Spleen (tissue), 11 donors: ENCODE measurements around the gene TBC1D26. TPM values are rescaled to one million over a fixed set of nuclear protein-coding genes. Genes with fewer than 3 reads are reported as not detected.

Source experiments
- DNase-seq: peaks from one replicate; pipeline ENCODE4 v3.0.0-alpha.2; 2020
- H3K27ac ChIP-seq, 8 donors: fragments of 200-600 bp; sonication (generic) in 7 of 8; 1 replicate in 4 of 8; 2 replicates in 4 of 8; pipeline versions ENCODE4 v1.5.0 to v1.8.0; 2016 to 2021; ENCODE audit warnings: inconsistent platforms in 4 of 8, mild to moderate bottlenecking in 4 of 8, moderate library complexity in 1 of 8
- H3K27me3 ChIP-seq, 7 donors: fragments of 200-600 bp; sonication (generic) in 6 of 7; replicated peaks in 1 of 7; 1 replicate in 4 of 7; 2 replicates in 3 of 7; pipeline versions ENCODE4 v1.5.0 to v1.8.0; 2016 to 2021; ENCODE audit warnings: inconsistent platforms in 3 of 7, mild to moderate bottlenecking in 1 of 7
- H3K36me3 ChIP-seq, 6 donors: fragments of 200-600 bp; sonication (generic) in 5 of 6; 1 replicate in 4 of 6; 2 replicates in 2 of 6; pipeline versions ENCODE4 v1.5.0 to v1.8.0; 2016 to 2021; ENCODE audit warnings: inconsistent platforms in 2 of 6
- H3K4me1 ChIP-seq, 6 donors: fragments of 200-600 bp; sonication (generic) in 5 of 6; 1 replicate in 3 of 6; 2 replicates in 3 of 6; pipeline versions ENCODE4 v1.5.0 to v1.8.0; 2016 to 2021; ENCODE audit warnings: inconsistent platforms in 3 of 6
- H3K4me3 ChIP-seq, 8 donors: fragments of 200-600 bp; sonication (generic) in 7 of 8; 1 replicate in 4 of 8; 2 replicates in 4 of 8; pipeline versions ENCODE4 v1.5.0 to v1.8.0; 2016 to 2021; ENCODE audit warnings: inconsistent platforms in 4 of 8, mild to moderate bottlenecking in 4 of 8, moderate library complexity in 2 of 8
- H3K9me3 ChIP-seq, 8 donors: fragments of 200-600 bp; sonication (generic) in 7 of 8; 1 replicate in 4 of 8; 2 replicates in 4 of 8; pipeline versions ENCODE4 v1.5.0 to v1.8.0; 2016 to 2021; ENCODE audit warnings: inconsistent platforms in 4 of 8
- CTCF ChIP-seq, 11 experiments: fragments of 200-600 bp in 7 of 11; fragments of 450-650 bp in 4 of 11; sonication (generic) in 4 of 11; IDR thresholded peaks in 8 of 11; conservative IDR thresholded peaks in 3 of 11; 1 replicate in 7 of 11; 2 replicates in 4 of 11; pipeline versions ENCODE4 v1.4.0 to v1.8.0; 2016 to 2021; ENCODE audit warnings: antibody characterized with exemption in 11 of 11, inconsistent platforms in 4 of 11, mild to moderate bottlenecking in 1 of 11
- POLR2A ChIP-seq, 3 donors: fragments of 450-650 bp; IDR thresholded peaks; one replicate each; pipeline ENCODE4 v1.5.1; 2017; ENCODE audit warnings: antibody characterized with exemption in 3 of 3, mild to moderate bottlenecking in 1 of 3
- POLR2AphosphoS5 ChIP-seq, 3 donors: sonication (generic); formaldehyde crosslinking; IDR thresholded peaks; one replicate each; pipeline ENCODE4 v1.5.1; 2017; ENCODE audit warnings: antibody characterized with exemption in 3 of 3
- WGBS, 5 donors: extraction: QIAGEN DNeasy Blood & Tissue Kit in 3 of 5; methylation state at CpG; one replicate each; pipeline versions ENCODE4 v1.1.5 to v1.1.7; 2013 to 2018; 5-methylcytosine and 5-hydroxymethylcytosine counted together
- intact Hi-C: fragments of 100-400 bp; cut with DNase I; formaldehyde crosslinking; loops from one replicate; pipeline ENCODE4 v1.15.0; 2023; ENCODE audit warnings: low total_unique reads
- polyA plus RNA-seq, 3 donors: library from polyadenylated mRNA; stranded (reverse); fragments of 200-250 nt; gene quantifications; one replicate each; pipeline ENCODE4 v1.2.1, GENCODE V29; 2013
- total RNA-seq, 7 donors: library from RNA; depleted of rRNA in 3 of 7; stranded (reverse); fragments of >200 nt in 3 of 7; fragmentation: NEBNext Ultra II Directional in 4 of 7; extraction: Animal tissue kit (Norgen Biotek cat#: 25700) in 4 of 7; gene quantifications; one replicate each; pipeline versions ENCODE4 v1.1.0 to v1.2.1, GENCODE V29; 2016 to 2021
- donor health status: healthy with polysubstance abuse.
- donor health status: DM: no; HTN: no; CAD: no; lungs with moderate emphysema.
- donor health status: DM: no; HTN: no; CAD: no.
- donor health status: Bipolar disorder and iron deficiency.
- donor health status: healthy.
- donor health status: DM: no; HTN: no; CAD: no.
- donor health status: DM: yes; HTN: yes; CAD: no.

Gene TBC1D26
- total and polyA plus RNA-seq, 10 donors = 0.05 to 0.47 (median 0.29) TPM; not detected in 5

GRCh38 chr17:15740570-15741120 is 8.6 kb downstream of the TBC1D26 start:
- intact Hi-C loops = no loop called here
- no peaks in the 10 kb centered on the region for H3K36me3 ChIP-seq
- 90 to 100% (median 96%) methylated on average over 2 to 7 of the region's 7 CpGs for WGBS, 5 donors
- H3K4me1 ChIP-seq = no peaks in the 10 kb centered on the region
- TF ChIP-seq POLR2A (IDR thresholded peaks at IDR 0.05) = no peak
- no peak for TF ChIP-seq POLR2AphosphoS5 (IDR thresholded peaks at IDR 0.05)
- no peak for TF ChIP-seq CTCF (IDR thresholded peaks at IDR 0.05 in 8 of 11, conservative IDR thresholded peaks at IDR 0.05 in 3 of 11)
- H3K9me3 ChIP-seq = no peaks in the 10 kb centered on the region
- H3K4me3 ChIP-seq = no peak overlapping the region
- H3K27me3 ChIP-seq = peaks cover 0 to 3% (median 0%) of the 10 kb centered on the region in 7 donors
- H3K27ac ChIP-seq = no peak overlapping the region
- DNase-seq = no peak

GRCh38 chr17:15741624-15742023 is 9.5 kb downstream of the TBC1D26 start:
- Histone ChIP-seq H3K36me3 (no peaks in the 10 kb centered on the region), H3K9me3 (no peaks in the 10 kb centered on the region), H3K4me3 (no peak overlapping the region), H3K27ac (no peak overlapping the region), H3K27me3 (peaks cover 0 to 3% (median 0%) of the 10 kb centered on the region in 7 donors), H3K4me1 (no peaks in the 10 kb centered on the region)
- DNase-seq = no peak
- 92 to 99% (median 94%) methylated on average over 8 to 9 of the region's 9 CpGs for WGBS, 5 donors
- intact Hi-C loops = no loop called here
- no peak for TF ChIP-seq POLR2AphosphoS5 (IDR thresholded peaks at IDR 0.05)
- no peak for TF ChIP-seq CTCF (IDR thresholded peaks at IDR 0.05 in 8 of 11, conservative IDR thresholded peaks at IDR 0.05 in 3 of 11)
- TF ChIP-seq POLR2A (IDR thresholded peaks at IDR 0.05) = no peak

DNA sequence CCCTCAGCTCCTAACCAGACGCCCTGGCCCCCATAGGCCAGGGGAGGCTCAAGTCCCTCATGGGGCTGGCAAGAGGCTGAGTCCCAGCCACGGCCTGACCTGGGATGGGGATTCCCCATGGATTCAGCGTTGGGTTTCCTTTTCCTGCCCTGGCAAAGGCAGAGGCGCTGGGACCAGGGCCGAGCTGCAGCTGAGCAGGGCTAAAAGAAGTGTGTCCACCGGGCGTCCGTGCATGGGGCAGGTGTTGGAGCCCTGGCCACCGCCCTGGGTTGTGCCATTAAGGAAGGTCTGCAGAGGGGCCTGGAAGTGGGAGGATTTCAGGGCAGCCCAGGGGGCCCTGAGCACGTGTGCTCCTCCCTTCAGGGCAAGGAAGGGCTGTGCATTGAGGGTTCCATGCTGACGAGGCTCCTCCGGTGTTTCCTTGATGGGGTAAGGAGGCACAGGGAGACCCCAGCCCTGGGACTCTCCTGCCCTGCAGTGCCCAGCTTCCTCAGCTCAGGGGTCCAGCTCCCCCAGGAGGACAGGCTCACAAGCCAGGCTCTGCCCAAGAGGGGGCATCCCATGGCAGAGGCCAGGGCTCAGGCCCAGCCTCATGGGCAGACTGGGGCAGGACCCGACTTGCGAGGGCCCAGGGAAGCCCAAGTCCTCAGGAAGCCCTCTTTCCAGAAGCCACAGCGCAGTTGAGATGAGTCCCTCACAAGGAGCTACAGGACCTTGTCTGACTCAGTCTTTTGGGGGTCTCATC is 10.1 kb downstream of the TBC1D26 start:
- Histone ChIP-seq H3K4me1 (no peaks in the 10 kb centered on the region), H3K36me3 (no peaks in the 10 kb centered on the region), H3K9me3 (no peaks in the 10 kb centered on the region), H3K27ac (no peak overlapping the region), H3K27me3 (peaks cover 0 to 3% (median 0%) of the 10 kb centered on the region in 7 donors), H3K4me3 (no peak overlapping the region)
- TF ChIP-seq POLR2AphosphoS5 (IDR thresholded peaks at IDR 0.05) = no peak
- TF ChIP-seq CTCF (IDR thresholded peaks at IDR 0.05 in 8 of 11, conservative IDR thresholded peaks at IDR 0.05 in 3 of 11) = no peak
- no peak for TF ChIP-seq POLR2A (IDR thresholded peaks at IDR 0.05)
- intact Hi-C loops = no loop called here
- no peak for DNase-seq
- WGBS, 5 donors = 68 to 82% (median 77%) methylated on average over 13 to 15 of the region's 15 CpGs

- no peak for TF ChIP-seq CTCF (IDR thresholded peaks at IDR 0.05 in 8 of 11, conservative IDR thresholded peaks at IDR 0.05 in 3 of 11)
- no peak for TF ChIP-seq POLR2A (IDR thresholded peaks at IDR 0.05)
- TF ChIP-seq POLR2AphosphoS5 (IDR thresholded peaks at IDR 0.05) = no peak
- Histone ChIP-seq H3K27me3 (peaks cover 0 to 3% (median 0%) of the 10 kb centered on the region in 7 donors), H3K4me3 (no peak overlapping the region), H3K4me1 (no peaks in the 10 kb centered on the region), H3K27ac (no peak overlapping the region), H3K36me3 (no peaks in the 10 kb centered on the region), H3K9me3 (no peaks in the 10 kb centered on the region)
- 93 to 96% (median 94%) methylated on average over 4 to 7 of the region's 7 CpGs for WGBS, 5 donors
- DNase-seq = no peak
- intact Hi-C loops = no loop called here
These were observed 10.8 kb downstream of the TBC1D26 start for GRCh38 chr17:15742921-15743320.
